MCF 10A (cell line): ENCODE measurements around the gene EXOC6B. TPM values are rescaled to one million over a fixed set of nuclear protein-coding genes. Genes with fewer than 3 reads are reported as not detected.
A peak's percentile ranks its signal among the peaks of the same experiment; 100 is the strongest.

Experiments used
- BruUV-seq: library from RNA; stranded (reverse); fragments of 400-500 nt; replicated peaks from 2 replicates; lab custom pipeline; 2021; lab: Mats Ljungman, UMichigan
- CTCF ChIA-PET: fragments of 300-600 bp; sonication (Branson Sonifier 250); formaldehyde crosslinking; extraction: SDS; loops from one replicate; lab custom pipeline; 2021; ENCODE audit warnings: antibody characterized with exemption, inconsistent platforms; lab: Yijun Ruan, JAX
- POLR2A ChIA-PET: fragments of 300-600, 350-650 bp; sonication (Branson Sonifier 250); formaldehyde crosslinking; extraction: SDS; loops from one replicate; lab custom pipeline; 2020; ENCODE audit warnings: antibody characterized with exemption, inconsistent platforms; lab: Yijun Ruan, JAX
- DNase-seq: peaks from one replicate; pipeline ENCODE4 v3.0.0-alpha.2; 2018; ENCODE audit not compliant: unreplicated experiment
- H3K27ac Mint-ChIP-seq: one replicate; pipeline ENCODE4 v1.8.0; 2022; ENCODE audit warnings: mild to moderate bottlenecking, low read depth, mixed read lengths; ENCODE audit not compliant: unreplicated experiment
- H3K27me3 Mint-ChIP-seq: one replicate; pipeline ENCODE4 v1.8.0; 2022; ENCODE audit warnings: mixed read lengths; ENCODE audit not compliant: insufficient read depth, unreplicated experiment
- H3K36me3 Mint-ChIP-seq: one replicate; pipeline ENCODE4 v1.8.0; 2022; ENCODE audit warnings: mild to moderate bottlenecking, moderate library complexity, mixed read lengths; ENCODE audit not compliant: insufficient read depth, unreplicated experiment
- H3K4me1 Mint-ChIP-seq: one replicate; pipeline ENCODE4 v1.8.0; 2022; ENCODE audit warnings: mixed read lengths; ENCODE audit not compliant: insufficient read depth, unreplicated experiment
- H3K4me3 Mint-ChIP-seq: one replicate; pipeline ENCODE4 v1.8.0; 2022; ENCODE audit warnings: mild to moderate bottlenecking, moderate library complexity, mixed read lengths; ENCODE audit not compliant: unreplicated experiment
- H3K9me3 Mint-ChIP-seq: one replicate; pipeline ENCODE4 v1.8.0; 2022; ENCODE audit warnings: mixed read lengths; ENCODE audit not compliant: unreplicated experiment
- intact Hi-C: fragments of 100-400 bp; cut with micrococcal nuclease; formaldehyde crosslinking; loops from 2 replicates; pipeline ENCODE4 v1.14.1; 2022
- total RNA-seq: library from RNA; stranded (reverse); gene quantifications from 2 replicates; pipeline ENCODE4 v1.2.3, GENCODE V29; 2022
- TF ChIP-seq, protein P1 (sequence below): fragments of 200-600 bp; IDR thresholded peaks from one replicate; pipeline ENCODE4 v1.8.0; 2022; ENCODE audit warnings: antibody characterized with exemption, mild to moderate bottlenecking; ENCODE audit not compliant: unreplicated experiment

The EXOC6B gene
- total RNA-seq, 1 experiment from 2014 or later, result 24.7 TPM

- TF ChIP-seq, protein P1, sequence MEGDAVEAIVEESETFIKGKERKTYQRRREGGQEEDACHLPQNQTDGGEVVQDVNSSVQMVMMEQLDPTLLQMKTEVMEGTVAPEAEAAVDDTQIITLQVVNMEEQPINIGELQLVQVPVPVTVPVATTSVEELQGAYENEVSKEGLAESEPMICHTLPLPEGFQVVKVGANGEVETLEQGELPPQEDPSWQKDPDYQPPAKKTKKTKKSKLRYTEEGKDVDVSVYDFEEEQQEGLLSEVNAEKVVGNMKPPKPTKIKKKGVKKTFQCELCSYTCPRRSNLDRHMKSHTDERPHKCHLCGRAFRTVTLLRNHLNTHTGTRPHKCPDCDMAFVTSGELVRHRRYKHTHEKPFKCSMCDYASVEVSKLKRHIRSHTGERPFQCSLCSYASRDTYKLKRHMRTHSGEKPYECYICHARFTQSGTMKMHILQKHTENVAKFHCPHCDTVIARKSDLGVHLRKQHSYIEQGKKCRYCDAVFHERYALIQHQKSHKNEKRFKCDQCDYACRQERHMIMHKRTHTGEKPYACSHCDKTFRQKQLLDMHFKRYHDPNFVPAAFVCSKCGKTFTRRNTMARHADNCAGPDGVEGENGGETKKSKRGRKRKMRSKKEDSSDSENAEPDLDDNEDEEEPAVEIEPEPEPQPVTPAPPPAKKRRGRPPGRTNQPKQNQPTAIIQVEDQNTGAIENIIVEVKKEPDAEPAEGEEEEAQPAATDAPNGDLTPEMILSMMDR, result no peak
- H3K4me3 Mint-ChIP-seq, result no peak overlapping the region
- H3K27me3 Mint-ChIP-seq, result no peaks in the 10 kb centered on the region
- ChIA-PET POLR2A (no interaction called here), CTCF (no interaction called here)
- intact Hi-C loops, result no loop called here
- H3K27ac Mint-ChIP-seq, result no peak overlapping the region
- H3K4me1 Mint-ChIP-seq, result no peaks in the 10 kb centered on the region
- BruUV-seq, result no TSS peak
- no peak for DNase-seq
- no peaks in the 10 kb centered on the region for H3K36me3 Mint-ChIP-seq
- H3K9me3 Mint-ChIP-seq, result no peaks in the 10 kb centered on the region
These were observed 439.5 kb downstream of the EXOC6B start for GRCh38 chr2:72386288-72386687.

- Mint-ChIP-seq H3K4me3 (no peak overlapping the region), H3K27ac (no peak overlapping the region), H3K27me3 (no peaks in the 10 kb centered on the region), H3K4me1 (no peaks in the 10 kb centered on the region), H3K36me3 (peaks cover 24% of the 10 kb centered on the region), H3K9me3 (no peaks in the 10 kb centered on the region)
- DNase-seq, result no peak
- intact Hi-C loops, result no loop called here
- ChIA-PET CTCF (interaction anchor here (1.0 kb wide), 1 partner anchor 11 kb away, joined by 4 read pairs; no protein-coding TSS in a partner anchor), POLR2A (no interaction called here)
- TF ChIP-seq, protein P1, result no peak
- BruUV-seq, result no TSS peak
These were observed 447.0 kb downstream of the EXOC6B start for GRCh38 chr2:72378753-72379348.

- BruUV-seq, result no TSS peak
- no peak overlapping the region for H3K27ac Mint-ChIP-seq
- no peaks in the 10 kb centered on the region for H3K27me3 Mint-ChIP-seq
- H3K36me3 Mint-ChIP-seq, result no peaks in the 10 kb centered on the region
- intact Hi-C loops, result loop anchor here (1.0 to 10.0 kb wide), 6 partner anchors 40 to 443 kb away; no protein-coding TSS in a partner anchor
- peaks cover 8% of the 10 kb centered on the region for H3K9me3 Mint-ChIP-seq
- peak overlapping the region; percentile 25 for H3K4me3 Mint-ChIP-seq
- POLR2A ChIA-PET, result interaction anchor here (0.6 to 1.9 kb wide), 11 partner anchors 9 to 1062 kb away, joined by 3 to 9 read pairs (median 3); no protein-coding TSS in a partner anchor
- CTCF ChIA-PET, result interaction anchor here (0.6 to 2.0 kb wide), 23 partner anchors 12 to 742 kb away, joined by 3 to 9 read pairs (median 3); no protein-coding TSS in a partner anchor
- DNase-seq, result peak; percentile 100
- TF ChIP-seq, protein P1, result peak; percentile 58
- H3K4me1 Mint-ChIP-seq, result peaks cover 21% of the 10 kb centered on the region
These were observed 458.2 kb downstream of the EXOC6B start for GRCh38 chr2:72367530-72368225.

GRCh38 chr2:72363406-72363805 is 462.4 kb downstream of the EXOC6B start:
- peaks cover 21% of the 10 kb centered on the region for H3K4me1 Mint-ChIP-seq
- no peak overlapping the region for H3K27ac Mint-ChIP-seq
- ChIA-PET POLR2A (no interaction called here), CTCF (no interaction called here)
- H3K4me3 Mint-ChIP-seq, result no peak overlapping the region
- TF ChIP-seq, protein P1, result no peak
- H3K36me3 Mint-ChIP-seq, result no peaks in the 10 kb centered on the region
- no TSS peak for BruUV-seq
- no peaks in the 10 kb centered on the region for H3K27me3 Mint-ChIP-seq
- no peaks in the 10 kb centered on the region for H3K9me3 Mint-ChIP-seq
- intact Hi-C loops, result loop anchor here (10.0 kb wide), 1 partner anchor 439 kb away; no protein-coding TSS in a partner anchor
- no peak for DNase-seq
